Psoas muscle (tissue), 8 donors: ENCODE measurements around the gene CNST. TPM values are rescaled to one million over a fixed set of nuclear protein-coding genes. Genes with fewer than 3 reads are reported as not detected.

Experiments
- ATAC-seq, 4 donors: fragments of 200-7000 bp; cut with Tn5 transposase; one replicate each; pipeline ENCODE4 v1.9.1; 2020; ENCODE audit warnings: moderate library complexity in 3 of 4, mild to moderate bottlenecking in 2 of 4
- DNase-seq, 2 donors: peaks; one replicate each; pipeline ENCODE4 v3.0.0-alpha.2; 2020
- H3K27ac ChIP-seq: fragments of 200-600 bp; one replicate; pipeline ENCODE4 v1.8.0; 2022
- H3K27me3 ChIP-seq, 3 donors: fragments of 200-600 bp in 1 of 3; one replicate each; pipeline versions ENCODE4 v1.6.1 to v1.8.0; 2013 to 2022; ENCODE audit warnings: low read length in 2 of 3, mild to moderate bottlenecking in 2 of 3, moderate library complexity in 1 of 3; ENCODE audit not compliant: insufficient read depth in 3 of 3
- H3K36me3 ChIP-seq, 2 donors: fragments of 200-600 bp in 1 of 2; one replicate each; pipeline versions ENCODE4 v1.6.1 to v1.8.0; 2013 to 2022; ENCODE audit warnings: low read depth in 1 of 2, mild to moderate bottlenecking in 1 of 2, moderate library complexity in 1 of 2; ENCODE audit not compliant: insufficient read depth in 1 of 2
- H3K4me1 ChIP-seq: fragments of 200-600 bp; one replicate; pipeline ENCODE4 v1.8.0; 2022
- H3K4me3 ChIP-seq: fragments of 200-600 bp; one replicate; pipeline ENCODE4 v1.8.0; 2022; ENCODE audit warnings: mild to moderate bottlenecking
- H3K9me3 ChIP-seq: fragments of 200-600 bp; one replicate; pipeline ENCODE4 v1.8.0; 2022
- WGBS, 3 donors: extraction: QIAGEN DNeasy Blood & Tissue Kit; methylation state at CpG; one replicate each; pipeline versions ENCODE4 v1.1.6 to v1.1.7; 2013; 5-methylcytosine and 5-hydroxymethylcytosine counted together
- intact Hi-C, 2 donors: fragments of 100-400 bp; cut with DNase I; formaldehyde crosslinking; loops; one replicate each; pipeline versions ENCODE4 v1.11.0 to v1.14.2; 2022
- polyA plus RNA-seq, 3 donors: library from polyadenylated mRNA; stranded (reverse); fragments of 200-250 nt; gene quantifications; one replicate each; pipeline ENCODE4 v1.2.3, GENCODE V29; 2013
- total RNA-seq, 4 donors: library from RNA; stranded (reverse); fragmentation: NEBNext Ultra II Directional in 2 of 4; extraction: Animal tissue kit (Norgen Biotek cat#: 25700) in 2 of 4; gene quantifications; one replicate each; pipeline versions ENCODE4 v1.2.1 to v1.2.4, GENCODE V29; 2021 to 2023
- TF ChIP-seq, protein P1 (sequence below): fragments of 200-600 bp; IDR thresholded peaks from one replicate; pipeline ENCODE4 v1.8.0; 2022; ENCODE audit warnings: antibody characterized with exemption
- donor health status: healthy with polysubstance abuse.
- donor health status: DM: no; HTN: no; CAD: no; lungs with moderate emphysema.
- donor health status: Bipolar disorder and iron deficiency.
- donor health status: healthy.
- donor health status: DM: yes; HTN: yes; CAD: no.
- donor health status: DM: no; HTN: no; CAD: no.
- donor health status: DM: no; HTN: no; CAD: no.
- donor health status: DM: yes; HTN: yes; CAD: no.

CNST gene
- total and polyA plus RNA-seq, 7 donors, result 9.7 to 64.8 (median 19.5) TPM

DNA sequence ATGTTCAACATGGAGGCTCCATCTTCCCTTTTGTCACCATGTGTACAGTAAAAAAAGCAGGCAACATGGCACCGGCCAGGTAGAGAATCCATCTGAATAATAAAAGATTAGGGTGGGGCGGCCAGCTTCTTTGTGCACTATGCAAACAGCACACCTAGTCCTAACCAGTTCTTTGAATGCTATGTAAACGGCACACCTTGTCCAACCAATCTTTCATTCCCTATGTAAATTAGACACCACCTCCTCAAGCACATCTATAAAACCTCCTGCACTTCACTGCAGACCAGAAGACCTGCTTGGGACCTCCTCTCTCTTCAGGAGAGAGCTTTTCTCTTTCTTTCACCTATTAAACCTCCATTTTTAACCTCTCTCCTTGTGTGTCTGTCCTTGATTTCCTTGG, 28.4 kb upstream of the CNST start:
- peaks cover 10 to 34% of the 10 kb centered on the region in 2 donors for H3K36me3 ChIP-seq
- H3K4me3 ChIP-seq, result no peak overlapping the region
- no peaks in the 10 kb centered on the region for H3K9me3 ChIP-seq
- intact Hi-C loops, result no loop called here
- H3K4me1 ChIP-seq, result peaks cover 5% of the 10 kb centered on the region
- DNase-seq (no peak), ATAC-seq (peak in 1 of 4 donors; percentile 22)
- H3K27me3 ChIP-seq, result no peaks in the 10 kb centered on the region
- WGBS, 3 donors, result 92 to 93% (median 92%) methylated on average over 3 of the region's 3 CpGs
- no peak overlapping the region for H3K27ac ChIP-seq
- TF ChIP-seq, protein P1, sequence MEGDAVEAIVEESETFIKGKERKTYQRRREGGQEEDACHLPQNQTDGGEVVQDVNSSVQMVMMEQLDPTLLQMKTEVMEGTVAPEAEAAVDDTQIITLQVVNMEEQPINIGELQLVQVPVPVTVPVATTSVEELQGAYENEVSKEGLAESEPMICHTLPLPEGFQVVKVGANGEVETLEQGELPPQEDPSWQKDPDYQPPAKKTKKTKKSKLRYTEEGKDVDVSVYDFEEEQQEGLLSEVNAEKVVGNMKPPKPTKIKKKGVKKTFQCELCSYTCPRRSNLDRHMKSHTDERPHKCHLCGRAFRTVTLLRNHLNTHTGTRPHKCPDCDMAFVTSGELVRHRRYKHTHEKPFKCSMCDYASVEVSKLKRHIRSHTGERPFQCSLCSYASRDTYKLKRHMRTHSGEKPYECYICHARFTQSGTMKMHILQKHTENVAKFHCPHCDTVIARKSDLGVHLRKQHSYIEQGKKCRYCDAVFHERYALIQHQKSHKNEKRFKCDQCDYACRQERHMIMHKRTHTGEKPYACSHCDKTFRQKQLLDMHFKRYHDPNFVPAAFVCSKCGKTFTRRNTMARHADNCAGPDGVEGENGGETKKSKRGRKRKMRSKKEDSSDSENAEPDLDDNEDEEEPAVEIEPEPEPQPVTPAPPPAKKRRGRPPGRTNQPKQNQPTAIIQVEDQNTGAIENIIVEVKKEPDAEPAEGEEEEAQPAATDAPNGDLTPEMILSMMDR, result no peak

- Histone ChIP-seq H3K4me3 (no peak overlapping the region), H3K27ac (no peak overlapping the region), H3K27me3 (no peaks in the 10 kb centered on the region), H3K9me3 (no peaks in the 10 kb centered on the region), H3K36me3 (peaks cover 14 to 62% of the 10 kb centered on the region in 2 donors), H3K4me1 (peaks cover 5% of the 10 kb centered on the region)
- 87 to 90% (median 89%) methylated on average over 7 of the region's 7 CpGs for WGBS, 3 donors
- ATAC-seq (no peak), DNase-seq (no peak)
- TF ChIP-seq, protein P1, result no peak
- intact Hi-C loops, result no loop called here
These were observed 25.3 kb upstream of the CNST start for GRCh38 chr1:246540738-246541491.

DNA sequence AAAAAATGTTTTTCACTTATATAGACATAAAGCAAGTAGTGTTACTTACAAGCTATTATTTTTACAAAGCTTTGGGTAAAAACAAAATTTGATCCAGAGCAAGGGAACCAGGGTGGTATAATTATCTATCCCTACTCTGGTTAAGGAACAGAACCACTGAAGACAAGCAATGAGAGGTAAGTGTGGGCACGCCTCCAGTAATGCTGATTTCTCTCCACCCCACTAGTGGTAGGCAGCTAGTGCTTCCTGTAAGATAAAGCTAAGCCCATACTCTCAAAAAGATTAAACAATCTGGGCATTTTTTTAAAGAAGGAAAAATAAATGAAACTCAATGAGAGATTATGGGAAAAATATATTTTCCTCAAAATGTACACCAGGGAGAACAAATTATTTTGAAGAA, 22.3 kb upstream of the CNST start:
- H3K36me3 ChIP-seq, result peaks cover 14 to 86% of the 10 kb centered on the region in 2 donors
- ATAC-seq, result no peak

DNA sequence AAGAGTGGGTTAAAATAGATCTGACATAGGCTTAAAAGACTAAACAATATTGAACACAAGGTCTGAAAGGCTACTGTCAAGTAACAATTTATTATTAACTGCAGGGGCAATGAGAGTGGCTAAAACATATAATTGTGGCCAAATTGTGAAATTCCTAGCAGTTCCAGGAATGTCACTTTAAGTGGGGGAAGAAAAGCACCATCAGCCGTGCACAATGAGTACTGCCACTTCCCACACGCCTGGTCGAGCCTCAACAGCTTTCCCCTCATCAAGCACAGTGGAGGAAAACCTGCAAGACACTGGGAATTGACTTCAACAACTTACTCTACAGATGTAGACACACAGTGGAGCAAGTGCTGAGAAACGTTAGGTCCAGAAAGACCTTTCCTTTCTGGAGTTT, 16.6 kb upstream of the CNST start:
- DNase-seq, result no peak
- H3K4me3 ChIP-seq, result no peak overlapping the region
- H3K27ac ChIP-seq, result no peak overlapping the region
- WGBS, 3 donors, result 34 to 42% (median 35%) methylated on average over 4 of the region's 4 CpGs
- H3K27me3 ChIP-seq, result no peaks in the 10 kb centered on the region
- no peaks in the 10 kb centered on the region for H3K9me3 ChIP-seq
- intact Hi-C loops, result loop anchor here in 1 of 2 donors (10.0 kb wide), 1 partner anchor 175 kb away; the partner anchor contains the start of gene SCCPDH
- TF ChIP-seq, protein P1, result no peak
- H3K36me3 ChIP-seq, result peaks cover 7 to 81% of the 10 kb centered on the region in 2 donors
- no peaks in the 10 kb centered on the region for H3K4me1 ChIP-seq
- no peak for ATAC-seq

More for the DNA sequence above, 22.3 kb upstream of the CNST start:
- intact Hi-C loops, result no loop called here
- H3K27ac ChIP-seq, result no peak overlapping the region
- WGBS, 3 donors, result 96 to 100% (median 97%) methylated on average over 1 of the region's 1 CpG
- no peaks in the 10 kb centered on the region for H3K4me1 ChIP-seq
- no peak overlapping the region for H3K4me3 ChIP-seq
- H3K9me3 ChIP-seq, result no peaks in the 10 kb centered on the region
- DNase-seq, result no peak
- TF ChIP-seq, protein P1, result no peak
- H3K27me3 ChIP-seq, result no peaks in the 10 kb centered on the region
